HepG2 (cell line): ENCODE results near the gene TTBK1. TPM values are rescaled to one million over a fixed set of nuclear protein-coding genes. Genes with fewer than 3 reads are reported as not detected.

Source experiments
- AGO1 ChIP-seq: fragments of 200-400 bp; formaldehyde crosslinking; IDR thresholded peaks from 2 replicates; pipeline ENCODE4 v1.6.1; 2017; ENCODE audit warnings: mild to moderate bottlenecking, low read depth, low read length, moderate library complexity; ENCODE audit not compliant: poor library complexity, severe bottlenecking
- ATF4 ChIP-seq, 2 experiments: fragments of 450-650 bp in 1 of 2; sonication (generic) in 1 of 2; formaldehyde crosslinking; IDR thresholded peaks; 2 replicates each; pipeline versions ENCODE4 v1.5.0 to v1.8.0; 2020 to 2022; ENCODE audit warnings: mild to moderate bottlenecking in 1 of 2, missing genetic modification reagents in 1 of 2
- BRD4 ChIP-seq: sonication (generic); formaldehyde crosslinking; IDR thresholded peaks from 2 replicates; pipeline ENCODE4 v1.4.0; 2020; ENCODE audit warnings: missing genetic modification reagents
- GABPB1 ChIP-seq: IDR thresholded peaks from 2 replicates; pipeline ENCODE4 v1.6.1; 2016; ENCODE audit warnings: mild to moderate bottlenecking, missing genetic modification reagents, moderate library complexity, missing compliant biosample characterization
- HDAC6 ChIP-seq: fragments of 200-600 bp; sonication (generic); IDR thresholded peaks from 2 replicates; pipeline ENCODE4 v1.7.0; 2017; ENCODE audit warnings: mild to moderate bottlenecking, antibody characterized with exemption, low read length, low read depth
- HNF4A ChIP-seq: sonication (generic); formaldehyde crosslinking; IDR thresholded peaks from 2 replicates; pipeline ENCODE4 v1.4.0; 2020; ENCODE audit warnings: missing genetic modification reagents
- HNF4G ChIP-seq, 2 experiments: sonication (generic) in 1 of 2; formaldehyde crosslinking in 1 of 2; IDR thresholded peaks; 2 replicates each; pipeline versions ENCODE4 v1.4.0 to v1.6.1; 2011 to 2020; ENCODE audit warnings: borderline replicate concordance in 2 of 2, low read depth in 2 of 2, mild to moderate bottlenecking in 2 of 2, low read length in 1 of 2, missing genetic modification reagents in 1 of 2, moderate library complexity in 1 of 2
- NFATC3 ChIP-seq: sonication (generic); formaldehyde crosslinking; IDR thresholded peaks from 2 replicates; pipeline ENCODE4 v1.5.1; 2020; ENCODE audit warnings: mild to moderate bottlenecking, missing genetic modification reagents
- NFIB ChIP-seq: sonication (generic); formaldehyde crosslinking; IDR thresholded peaks from 2 replicates; pipeline ENCODE4 v1.9.0; 2021; ENCODE audit warnings: missing genetic modification reagents, mild to moderate bottlenecking, borderline replicate concordance
- RBFOX2 ChIP-seq: fragments of 200-400 bp; formaldehyde crosslinking; IDR thresholded peaks from 2 replicates; pipeline ENCODE4 v1.6.1; 2017; ENCODE audit warnings: low read depth, mild to moderate bottlenecking, low read length
- THRA ChIP-seq: sonication (generic); formaldehyde crosslinking; IDR thresholded peaks from 2 replicates; pipeline ENCODE4 v1.4.0; 2020; ENCODE audit warnings: missing genetic modification reagents, borderline replicate concordance
- YY1 ChIP-seq: IDR thresholded peaks from 2 replicates; pipeline ENCODE4 v1.6.1; 2011; ENCODE audit warnings: low read length, low read depth, moderate library complexity, mild to moderate bottlenecking; ENCODE audit not compliant: insufficient read depth, insufficient replicate concordance
- ZBTB21 ChIP-seq: sonication (generic); formaldehyde crosslinking; IDR thresholded peaks from 2 replicates; pipeline ENCODE4 v1.4.0; 2020; ENCODE audit warnings: missing genetic modification reagents
- ZBTB7A ChIP-seq: sonication (generic); formaldehyde crosslinking; IDR thresholded peaks from 2 replicates; pipeline ENCODE4 v1.8.0; 2022; ENCODE audit warnings: mild to moderate bottlenecking, missing genetic modification reagents
- ZKSCAN5 ChIP-seq: sonication (generic); formaldehyde crosslinking; IDR thresholded peaks from 2 replicates; pipeline ENCODE4 v1.5.1; 2020; ENCODE audit warnings: mild to moderate bottlenecking, missing genetic modification reagents
- ZNF18 ChIP-seq: sonication (generic); formaldehyde crosslinking; IDR thresholded peaks from 2 replicates; pipeline ENCODE4 v1.8.0; 2022; ENCODE audit warnings: mild to moderate bottlenecking, missing genetic modification reagents; ENCODE audit not compliant: insufficient replicate concordance
- ZNF253 ChIP-seq: sonication (generic); formaldehyde crosslinking; IDR thresholded peaks from 2 replicates; pipeline ENCODE4 v1.8.0; 2022; ENCODE audit warnings: mild to moderate bottlenecking, missing genetic modification reagents, borderline replicate concordance
- ZNF263 ChIP-seq: sonication (generic); formaldehyde crosslinking; IDR thresholded peaks from 2 replicates; pipeline ENCODE4 v1.4.0; 2020; ENCODE audit warnings: missing genetic modification reagents
- ZNF292 ChIP-seq: sonication (generic); formaldehyde crosslinking; IDR thresholded peaks from 2 replicates; pipeline ENCODE4 v1.8.1; 2022; ENCODE audit warnings: mild to moderate bottlenecking, low read depth, missing genetic modification reagents, borderline replicate concordance
- ZNF333 ChIP-seq: sonication (generic); formaldehyde crosslinking; IDR thresholded peaks from 2 replicates; pipeline ENCODE4 v1.4.0; 2020; ENCODE audit warnings: mild to moderate bottlenecking, missing genetic modification reagents, borderline replicate concordance
- ZNF337 ChIP-seq: sonication (generic); formaldehyde crosslinking; IDR thresholded peaks from 2 replicates; pipeline ENCODE4 v1.5.1; 2020; ENCODE audit warnings: missing genetic modification reagents, low read depth, mild to moderate bottlenecking, borderline replicate concordance
- ZNF430 ChIP-seq: sonication (generic); formaldehyde crosslinking; IDR thresholded peaks from 2 replicates; pipeline ENCODE4 v1.9.0; 2021; ENCODE audit warnings: mild to moderate bottlenecking, missing genetic modification reagents
- ZNF564 ChIP-seq: sonication (generic); formaldehyde crosslinking; IDR thresholded peaks from 2 replicates; pipeline ENCODE4 v1.8.1; 2023; ENCODE audit warnings: mild to moderate bottlenecking, missing genetic modification reagents
- ZNF746 ChIP-seq: sonication (generic); formaldehyde crosslinking; IDR thresholded peaks from 2 replicates; pipeline ENCODE4 v1.8.0; 2022; ENCODE audit warnings: mild to moderate bottlenecking, missing genetic modification reagents
- polyA plus RNA-seq, 8 experiments: library from polyadenylated mRNA; depleted of rRNA in 3 of 8; stranded (reverse) in 7 of 8; unstranded in 1 of 8; fragments of >200 nt; fragmentation: Illumina TruSeq in 4 of 8; extraction: Trizol in 4 of 8; gene quantifications; 2 replicates each; pipeline versions ENCODE4 v1.2.1 to v1.2.3, GENCODE V29; 2011 to 2016; ENCODE audit warnings: low read depth in 4 of 8, missing spikeins in 1 of 8, mixed read lengths in 1 of 8; ENCODE audit not compliant: insufficient read depth in 1 of 8
- total RNA-seq, 5 experiments: library from RNA; depleted of rRNA; stranded (reverse); fragments of >200 nt; fragmentation: Illumina TruSeq; extraction: Trizol; gene quantifications; 2 replicates each; pipeline ENCODE4 v1.2.3, GENCODE V29; 2016; ENCODE audit warnings: low read depth in 1 of 5

Gene TTBK1
- total and polyA plus RNA-seq, 2 of the 13 experiments (the other 11 are each of a cell fraction or from before 2014, with no cell fraction given), result 0.24 to 0.33 TPM

GRCh38 chr6:43277643-43278523 lies 34.6 kb downstream of the TTBK1 start (continued):
- TF ChIP-seq BRD4 (CRISPR knock-in tag) (peak; percentile 54), ZNF333 (peak; percentile 91), ZNF263 (peak; percentile 66), ZNF253 (CRISPR knock-in tag) (0 out of 2 replicates have a peak, but pooled peaks have one; percentile 77), ZNF18 (CRISPR knock-in tag) (peak; percentile 7), YY1 (peak; percentile 29), AGO1 (no peak), RBFOX2 (peak; percentile 56; the same call in 1 of the 2 replicates), ZNF564 (CRISPR knock-in tag) (no peak; the same call in 1 of the 2 replicates), ZBTB7A (CRISPR knock-in tag) (peak; percentile 91), GABPB1 (CRISPR knock-in tag) (peak; percentile 43; the same call in 1 of the 2 replicates), ZKSCAN5 (CRISPR knock-in tag) (peak; percentile 93), NFATC3 (CRISPR knock-in tag) (no peak), HDAC6 (no peak), HNF4G (IDR thresholded peaks at IDR 0.05; ENCODE audit: borderline replicate concordance, low read depth, low read length) (peak; percentile 92), HNF4G (CRISPR knock-in tag; IDR thresholded peaks at IDR 0.05; ENCODE audit: borderline replicate concordance, low read depth) (peak; percentile 94), THRA (CRISPR knock-in tag) (peak; percentile 64; the same call in 1 of the 2 replicates), ZNF430 (CRISPR knock-in tag) (no peak; the same call in 1 of the 2 replicates), NFIB (CRISPR knock-in tag) (0 out of 2 replicates have a peak, but pooled peaks have one; percentile 59), ZNF292 (peak; percentile 81; the same call in 1 of the 2 replicates), ATF4 (CRISPR knock-in tag; IDR thresholded peaks at IDR 0.05) (peak in 1 of 2 experiments; percentile 52; a peak in 1 of 4 replicates), HNF4A (peak; percentile 97), ZNF337 (CRISPR knock-in tag) (peak; percentile 63; the same call in 1 of the 2 replicates), ZBTB21 (CRISPR knock-in tag) (0 out of 2 replicates have a peak, but pooled peaks have one; percentile 23), ZNF746 (CRISPR knock-in tag) (peak; percentile 91)
